Measurements from ENCODE around the gene LRMDA.

- no peak for TF ChIP-seq CTCF (IDR thresholded peaks at IDR 0.05)
- TF ChIP-seq POLR2A (IDR thresholded peaks at IDR 0.05), result no peak
Observed at GRCh38 chr10:75978213-75978612, 546.8 kb downstream of the LRMDA start.
